GM21576 (cell line): ENCODE data around the gene TAP2.
"Not testable (repeated sequence)": the region's sequence is repeated elsewhere in the genome, so short reads cannot be mapped to it uniquely, and the experiment has no call there.

Source experiments
- ATAC-seq: cut with Tn5 transposase; IDR thresholded peaks from one replicate; pipeline ENCODE4 v1.9.1; 2021; ENCODE audit warnings: mild to moderate bottlenecking, moderate library complexity; ENCODE audit not compliant: unreplicated experiment

Gene TAP2

DNA sequence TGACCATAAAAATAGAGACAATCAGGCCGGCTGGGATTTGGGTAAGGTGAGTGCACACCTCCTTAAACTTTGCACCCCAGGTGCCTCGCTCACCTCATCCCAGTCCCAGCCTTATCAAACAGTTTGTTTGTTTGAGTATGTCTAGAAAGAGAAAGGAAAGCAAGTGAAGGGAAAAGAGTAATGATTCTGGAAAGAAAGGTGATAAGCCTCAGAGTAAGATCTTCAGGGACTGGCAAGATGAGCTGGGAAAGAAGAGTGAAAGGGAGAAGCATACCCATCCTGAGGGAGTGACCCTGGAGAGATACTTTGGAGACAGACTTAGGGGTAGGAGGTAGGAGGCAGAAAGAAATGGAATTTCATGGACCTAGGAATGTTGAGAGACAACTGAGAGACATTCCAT is 1.7 kb downstream of the TAP2 start:
- no peak for ATAC-seq

DNA sequence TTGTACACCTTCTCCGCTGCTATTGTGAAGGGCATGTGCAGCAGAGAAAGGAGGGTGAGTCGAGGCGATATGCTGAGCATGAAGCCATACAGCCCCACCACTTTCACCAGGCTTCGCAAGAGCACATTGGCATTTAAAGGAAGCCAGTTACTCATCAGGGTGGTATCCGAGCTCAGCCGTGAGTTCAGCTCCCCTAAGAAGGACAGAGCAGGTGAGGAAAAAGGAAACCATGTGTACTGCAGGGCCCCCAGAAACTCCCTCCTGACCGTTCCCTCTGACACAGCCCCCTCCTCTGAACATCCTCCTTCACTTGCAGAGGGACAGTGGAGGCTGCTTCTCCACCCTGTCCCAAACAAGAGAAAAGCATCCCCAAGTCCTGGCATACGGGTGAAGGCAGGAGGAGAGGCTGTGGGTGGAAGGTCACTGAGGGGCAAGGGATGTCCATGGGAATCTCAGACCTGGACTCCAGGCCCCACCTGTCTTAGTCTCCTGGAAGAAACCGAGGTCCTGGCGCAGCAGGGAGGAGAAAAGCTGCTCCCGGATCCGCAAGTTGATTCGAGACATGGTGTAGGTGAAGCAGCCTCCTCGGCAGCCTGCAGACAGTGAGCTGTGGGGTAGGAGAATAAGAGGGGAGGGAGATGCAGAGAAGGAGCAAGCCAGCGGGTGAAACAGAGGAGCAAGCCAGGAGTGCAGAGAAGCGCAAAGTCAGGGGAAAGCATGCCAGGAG is 3.2 kb downstream of the TAP2 start:
- ATAC-seq = no peak

DNA sequence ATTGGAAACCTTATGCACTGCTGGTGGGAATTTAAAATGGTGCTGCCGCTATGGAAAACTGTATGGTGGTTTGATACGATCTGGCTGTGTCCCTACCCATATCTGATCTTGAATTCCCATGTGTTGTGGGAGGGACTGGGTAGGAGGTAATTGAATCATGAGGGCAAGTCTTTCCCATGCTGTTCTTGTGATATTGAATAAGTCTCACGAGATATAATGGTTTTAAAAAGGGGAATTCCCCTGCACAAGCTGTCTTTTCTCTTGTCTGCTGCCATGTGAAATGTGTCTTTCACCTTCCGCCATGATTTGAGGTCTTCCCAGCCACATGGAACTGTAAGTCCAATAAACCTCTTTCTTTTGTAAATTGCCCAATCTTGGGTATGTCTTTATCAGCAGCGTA is 4.9 kb downstream of the TAP2 start:
- no peak for ATAC-seq

DNA sequence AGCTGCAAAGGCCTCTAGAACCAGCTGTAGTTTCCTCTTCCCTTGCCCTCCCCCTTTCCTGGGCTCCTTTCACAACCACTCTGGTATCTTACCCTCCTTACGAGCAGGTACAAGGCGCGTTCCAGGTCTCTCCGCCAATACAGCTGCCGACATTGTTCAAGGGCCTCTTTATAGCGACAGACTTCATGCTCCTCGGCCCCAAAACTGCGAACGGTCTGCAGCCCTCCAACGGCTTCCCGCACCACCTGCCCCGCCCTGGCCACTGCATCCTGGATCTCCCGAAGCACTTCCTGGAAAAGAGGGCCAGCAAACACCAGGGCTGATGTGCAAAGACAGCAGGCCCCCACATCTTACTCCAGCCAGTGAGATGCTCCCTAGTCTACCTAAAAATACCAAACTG is 6.0 kb downstream of the TAP2 start:
- ATAC-seq = no peak

DNA sequence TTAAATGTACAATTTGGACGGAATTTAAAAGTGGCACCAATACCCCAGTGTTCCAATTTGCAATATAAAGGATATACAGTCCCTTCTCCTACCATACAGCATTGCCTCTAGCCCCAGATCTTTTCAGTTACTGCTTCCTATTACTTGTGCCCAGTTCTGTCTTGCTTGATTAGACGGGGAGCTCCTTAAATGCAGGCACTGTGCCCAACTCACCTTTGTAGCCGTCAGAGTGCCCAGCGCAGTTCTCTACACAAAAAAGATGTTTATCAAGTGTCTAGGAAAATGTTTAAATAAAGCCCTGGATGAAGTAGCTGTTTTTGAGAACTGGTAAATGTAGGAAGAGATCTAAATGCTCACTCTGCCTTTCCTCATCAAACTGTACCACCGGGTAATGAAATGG is 7.6 kb downstream of the TAP2 start:
- ATAC-seq = no peak

DNA sequence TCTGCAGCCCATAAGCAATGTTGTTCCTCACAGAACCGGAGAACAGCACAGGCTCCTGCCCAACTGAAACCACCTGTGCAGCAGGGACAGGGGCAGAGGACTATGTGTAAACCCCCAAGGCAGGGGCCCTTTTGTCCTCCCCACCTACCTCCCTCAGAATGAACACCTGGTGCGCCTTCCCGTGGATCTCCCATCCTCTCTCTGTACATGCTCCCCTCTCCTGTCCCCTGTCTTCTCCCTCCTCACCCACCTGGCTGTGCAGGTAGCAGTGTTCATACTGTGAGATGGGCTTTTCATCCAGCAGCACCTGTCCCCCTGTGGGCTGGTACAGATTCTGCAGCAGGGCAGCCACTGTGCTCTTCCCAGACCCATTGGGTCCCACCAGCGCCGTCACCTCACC is 8.5 kb downstream of the TAP2 start:
- no peak for ATAC-seq

DNA sequence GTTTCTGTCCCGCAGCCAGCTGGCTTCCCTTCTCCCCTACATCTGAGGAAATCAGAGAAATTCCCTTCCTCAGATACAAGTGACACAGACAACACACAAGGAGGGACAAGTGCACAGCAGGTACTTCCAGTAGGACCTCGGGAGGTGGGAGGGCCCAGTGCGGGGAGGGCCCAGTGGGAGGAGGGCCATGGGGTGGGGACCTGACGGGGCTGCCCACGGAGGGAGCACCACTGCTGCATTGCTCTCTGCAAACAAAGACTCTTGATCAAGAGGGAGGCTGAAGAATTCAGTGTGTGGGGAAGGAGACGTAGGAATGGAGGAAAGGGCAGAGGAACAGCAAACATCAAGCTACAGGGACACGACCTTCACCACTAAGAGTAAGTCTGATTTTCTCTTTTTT is 9.0 kb downstream of the TAP2 start:
- ATAC-seq = no peak

DNA sequence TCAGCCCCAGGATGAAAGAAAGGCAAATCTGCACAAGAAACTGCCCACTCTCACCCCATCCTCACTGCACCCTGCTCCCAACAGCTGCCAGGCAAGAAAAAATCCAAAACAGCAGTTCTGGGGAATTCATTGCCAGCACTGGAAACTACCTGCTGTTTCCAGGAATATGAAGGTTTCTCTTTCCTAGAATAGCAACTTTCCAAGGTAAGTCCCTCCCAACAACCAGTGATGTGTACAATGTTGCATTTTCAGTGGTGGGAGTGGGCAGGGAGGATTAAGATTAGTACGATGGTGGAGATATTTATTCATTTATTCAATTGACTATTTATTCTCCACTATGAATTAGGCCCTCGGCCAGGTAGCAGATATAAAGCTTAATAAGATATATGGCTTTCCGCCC is 11.5 kb downstream of the TAP2 start:
- ATAC-seq = no peak

DNA sequence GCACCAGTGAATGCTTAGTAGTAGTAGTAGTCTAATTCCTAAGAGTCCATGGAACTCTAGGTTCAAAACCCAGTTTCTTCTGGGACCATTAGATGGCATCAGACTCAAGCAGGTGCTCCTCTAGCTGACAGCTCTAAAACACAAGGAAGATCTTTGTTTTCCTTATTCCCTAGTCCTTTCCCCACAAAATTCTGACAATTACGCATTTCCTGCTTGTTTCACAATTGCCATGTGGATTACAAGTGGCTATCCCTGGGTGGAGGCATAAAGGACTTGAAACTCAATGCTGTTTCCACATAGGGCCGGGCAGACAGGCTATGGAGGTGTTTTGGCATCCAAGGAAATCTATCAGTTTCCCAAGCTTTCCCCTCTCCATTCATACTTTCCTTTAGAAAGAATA is 12.6 kb downstream of the TAP2 start:
- ATAC-seq = no peak

DNA sequence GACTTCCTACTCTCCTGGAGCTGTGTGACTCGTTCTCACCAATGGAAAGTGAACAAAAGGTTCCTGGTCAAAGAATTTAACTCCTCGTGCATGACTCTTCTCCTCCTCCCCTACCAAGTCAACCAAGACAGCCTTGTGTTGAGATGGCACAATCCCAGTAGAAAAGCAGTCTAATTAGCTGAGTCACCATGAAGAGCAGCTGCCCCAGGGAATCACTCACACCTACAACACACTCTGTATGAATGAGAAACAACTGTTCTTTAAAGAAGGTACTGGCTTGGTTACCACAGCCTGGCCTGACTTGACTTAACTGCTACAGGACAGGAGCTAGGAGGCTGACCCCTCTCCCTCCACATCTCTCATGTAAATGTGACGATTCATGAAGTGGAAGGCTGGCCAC is 18.8 kb downstream of the TAP2 start:
- no peak for ATAC-seq

DNA sequence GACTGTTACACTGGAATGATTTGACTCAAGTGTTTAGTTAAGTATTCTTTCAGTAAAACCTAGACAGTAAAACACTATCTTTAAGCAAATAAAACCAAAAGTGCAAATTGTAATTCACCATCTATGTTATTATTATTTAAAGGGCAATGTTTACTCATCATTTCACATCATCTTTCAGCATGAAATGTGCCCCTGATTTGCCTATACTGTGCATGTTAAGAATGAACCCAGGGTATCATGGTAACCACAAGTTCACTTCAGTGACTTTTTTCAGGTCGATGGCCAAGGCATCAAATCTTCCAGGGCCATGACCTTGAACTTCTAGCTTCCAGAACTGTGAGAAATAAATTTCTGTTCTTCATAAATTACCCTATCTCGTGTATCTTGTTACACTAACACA is 19.7 kb downstream of the TAP2 start:
- ATAC-seq = no peak

DNA sequence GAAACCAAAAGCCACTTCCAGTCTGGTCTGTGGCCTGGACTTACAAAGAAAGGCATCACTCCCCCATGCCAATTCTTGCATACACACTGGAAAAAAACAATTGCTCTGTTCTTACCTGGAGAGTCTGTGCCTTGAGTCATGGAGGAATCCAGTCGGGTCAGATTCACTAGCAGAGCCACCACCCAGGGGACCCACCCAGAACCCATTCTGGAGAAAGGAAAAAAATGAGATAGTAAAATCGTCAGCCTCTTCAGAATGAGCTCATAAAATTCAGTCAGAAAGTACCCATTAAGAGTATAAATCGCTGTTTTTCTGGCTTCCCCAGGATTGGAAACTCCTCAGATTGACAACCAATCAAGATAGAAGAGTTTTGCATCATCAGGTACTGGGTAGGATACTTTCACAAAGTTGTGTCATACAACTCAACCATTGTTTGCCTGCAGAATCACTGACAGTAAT is 21.8 kb downstream of the TAP2 start, which contains the start of gene HLA-DOB:
TSS of gene HLA-DOB (minus strand) at position 257 of the 459 bp plus-strand sequence. CDS start at position 206, 51 bp downstream.
- no peak for ATAC-seq

DNA sequence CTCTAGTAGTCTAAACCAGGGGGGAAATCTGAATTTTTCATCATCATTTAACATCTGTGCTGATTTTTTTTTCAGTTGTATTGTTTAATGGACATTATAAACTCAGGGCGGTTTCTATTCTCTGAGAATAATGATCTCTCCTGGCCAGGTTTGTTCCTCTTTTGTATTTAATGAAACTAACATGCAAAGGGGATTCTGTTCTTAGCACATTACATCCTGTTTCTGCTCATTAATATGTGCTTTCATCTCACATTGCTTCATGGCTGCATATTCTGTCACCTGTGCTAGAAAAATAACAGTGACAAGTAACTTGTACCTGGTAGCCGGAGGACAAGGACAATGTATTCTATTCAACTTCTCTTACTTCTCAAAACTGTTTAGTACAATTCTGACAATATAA is 22.5 kb downstream of the TAP2 start:
- no peak for ATAC-seq

DNA sequence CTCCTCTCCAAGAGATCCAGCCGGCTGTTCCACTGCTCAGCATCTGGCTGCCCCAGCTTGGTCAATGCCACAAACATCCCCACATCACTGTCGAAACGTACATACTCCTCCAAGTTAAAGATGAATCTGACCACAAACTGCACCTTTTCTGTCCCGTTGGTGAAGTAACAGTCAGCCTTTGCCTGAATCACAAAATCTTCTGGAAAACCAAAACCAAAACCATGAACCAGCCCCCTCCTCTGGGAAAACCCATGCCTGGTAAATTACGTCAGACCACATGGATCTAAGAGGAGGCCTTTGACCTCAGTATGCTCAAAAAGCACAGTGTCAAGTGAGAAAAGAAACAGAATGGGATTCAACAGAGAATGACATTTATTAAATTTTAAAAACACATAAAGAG is 23.4 kb downstream of the TAP2 start:
- ATAC-seq = no peak

DNA sequence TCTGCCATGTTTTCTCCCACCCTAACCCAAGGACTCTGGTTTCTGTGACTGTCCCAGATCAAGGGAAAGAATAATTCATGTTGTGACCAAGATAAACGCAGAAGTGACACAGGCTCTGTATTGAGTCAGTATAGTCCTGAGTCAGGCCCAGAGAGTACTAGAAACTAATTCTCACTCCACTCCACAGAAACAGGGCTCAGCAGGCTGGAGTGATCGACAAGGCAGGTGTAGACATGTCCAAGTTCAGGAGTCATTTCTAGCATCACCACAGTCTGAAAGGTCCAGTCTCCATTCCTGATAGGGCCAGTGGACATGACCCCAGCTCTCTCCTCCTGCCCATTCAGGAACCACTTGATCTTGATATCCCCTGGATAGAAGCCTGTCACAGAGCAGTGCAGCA is 24.4 kb downstream of the TAP2 start:
- ATAC-seq = no peak

DNA sequence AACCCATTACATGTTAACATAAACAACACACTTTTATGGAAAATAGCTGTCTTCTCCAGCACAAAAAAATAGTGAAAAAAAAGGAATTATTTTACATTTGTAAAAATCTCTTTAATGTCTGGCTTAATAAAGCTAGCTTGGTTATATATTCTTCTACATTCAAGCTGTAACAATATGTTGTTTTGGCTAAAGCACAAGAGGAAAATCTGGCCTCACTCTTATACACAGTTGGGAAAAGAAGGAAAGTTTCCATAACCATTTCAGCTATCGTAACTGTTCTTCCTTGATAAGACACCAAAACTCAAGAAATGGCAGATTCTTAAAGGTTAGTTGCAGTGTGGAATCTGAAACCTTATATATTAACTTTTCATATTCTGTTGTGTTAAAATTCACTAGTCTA is 29.4 kb downstream of the TAP2 start:
- ATAC-seq = no peak

DNA sequence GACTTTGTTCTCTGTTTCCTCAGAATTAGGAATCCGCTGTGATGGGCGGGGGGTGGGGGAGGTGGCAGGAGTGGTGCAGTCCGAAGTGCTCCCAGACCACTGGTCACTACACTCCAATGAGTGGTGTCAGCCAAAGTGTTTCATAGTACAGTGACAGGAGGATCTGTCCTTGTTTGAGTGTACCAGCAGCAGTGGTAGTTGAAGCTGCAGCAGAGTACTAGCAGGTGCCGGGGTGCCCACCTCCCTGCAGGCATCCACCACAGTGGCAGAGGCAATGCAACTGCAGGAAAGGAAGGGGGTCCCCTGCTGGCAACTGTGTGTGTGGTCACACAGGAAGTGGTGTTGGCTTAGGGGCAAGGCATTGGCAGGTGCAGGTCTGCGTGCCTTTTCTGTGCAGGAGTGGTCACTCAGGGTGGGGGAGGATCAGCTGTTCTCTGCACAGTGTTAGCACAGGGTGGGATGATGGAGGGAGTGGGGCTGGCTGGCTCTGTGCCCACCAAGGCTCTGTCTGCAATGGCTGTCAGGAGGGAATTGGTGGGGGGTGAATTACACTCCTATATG is 31.4 kb downstream of the TAP2 start:
- no peak for ATAC-seq

DNA sequence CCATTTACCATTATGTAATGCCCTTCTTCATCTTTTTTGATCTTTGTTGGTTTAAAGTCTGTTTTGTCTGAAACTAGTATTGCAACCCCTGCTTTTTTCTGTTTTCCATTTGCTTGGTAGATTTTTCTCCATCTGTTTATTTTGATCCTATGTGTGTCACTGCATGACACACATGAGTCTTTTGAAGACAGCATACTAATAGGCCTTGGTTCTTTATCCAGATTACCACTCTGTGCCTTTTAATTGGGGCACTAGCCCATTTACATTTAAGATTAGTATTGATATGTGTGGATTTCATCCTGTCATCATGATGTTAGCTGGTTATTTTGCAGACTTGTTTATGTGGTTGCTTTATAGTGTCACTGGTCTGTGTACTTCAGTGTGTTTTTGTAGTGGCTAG is 33.1 kb downstream of the TAP2 start:
- ATAC-seq = not testable (repeated sequence)

DNA sequence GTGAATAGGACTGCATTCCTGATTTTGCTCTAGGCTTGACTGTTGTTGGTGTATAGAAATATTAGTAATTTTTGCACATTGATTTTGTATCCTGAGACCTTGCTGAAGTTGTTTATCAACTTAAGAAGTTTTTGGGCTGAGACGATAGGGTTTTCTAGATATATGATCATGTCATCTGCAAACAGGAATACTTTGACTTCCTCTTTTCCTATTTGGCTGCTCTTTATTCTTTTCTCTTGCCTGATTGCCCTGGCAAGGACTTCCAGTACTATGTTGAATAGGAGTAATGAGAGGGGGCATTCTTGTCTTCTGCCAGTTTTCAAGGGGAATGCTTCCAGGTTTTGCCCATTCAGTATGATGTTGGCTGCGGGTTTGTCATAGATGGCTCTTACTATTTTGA is 35.1 kb downstream of the TAP2 start:
- ATAC-seq = no peak

DNA sequence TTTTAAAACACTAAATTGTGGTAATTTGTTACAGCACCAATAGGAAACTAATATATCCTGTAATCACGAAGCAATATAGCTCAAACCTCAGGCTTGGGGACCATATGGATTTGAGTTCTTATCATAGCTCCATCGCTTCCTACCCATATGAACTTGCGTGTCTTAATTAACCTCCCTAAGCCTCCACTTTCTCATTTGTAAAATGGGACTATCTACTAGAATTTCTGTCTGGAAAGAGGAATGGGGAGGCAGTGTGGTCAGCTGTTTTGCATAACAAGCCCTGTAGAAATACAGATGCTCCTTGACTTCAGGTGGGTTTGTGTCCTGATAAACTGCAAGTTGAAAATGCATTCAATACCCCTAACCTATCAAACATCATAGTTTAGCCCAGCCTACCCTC is 38.8 kb downstream of the TAP2 start:
- no peak for ATAC-seq

DNA sequence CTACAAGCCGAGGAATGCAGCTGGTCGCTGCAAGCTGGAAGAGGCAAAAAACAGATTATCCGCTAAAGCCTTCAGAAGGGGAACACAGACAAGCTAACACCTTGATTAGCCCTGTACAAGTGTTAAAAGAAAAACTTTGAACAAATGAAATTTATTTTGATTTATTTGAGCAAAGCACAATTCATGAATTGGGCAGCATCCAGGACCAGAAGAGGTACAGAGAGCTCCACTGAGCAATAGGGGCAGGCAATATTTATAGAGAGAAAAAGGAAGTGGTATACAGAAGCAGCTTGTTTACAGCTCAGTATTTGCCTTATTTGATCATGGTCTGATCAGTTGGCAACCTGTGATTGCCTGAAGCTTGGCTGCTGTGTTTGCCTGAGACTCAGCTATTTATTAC is 39.4 kb downstream of the TAP2 start:
- ATAC-seq = no peak

DNA sequence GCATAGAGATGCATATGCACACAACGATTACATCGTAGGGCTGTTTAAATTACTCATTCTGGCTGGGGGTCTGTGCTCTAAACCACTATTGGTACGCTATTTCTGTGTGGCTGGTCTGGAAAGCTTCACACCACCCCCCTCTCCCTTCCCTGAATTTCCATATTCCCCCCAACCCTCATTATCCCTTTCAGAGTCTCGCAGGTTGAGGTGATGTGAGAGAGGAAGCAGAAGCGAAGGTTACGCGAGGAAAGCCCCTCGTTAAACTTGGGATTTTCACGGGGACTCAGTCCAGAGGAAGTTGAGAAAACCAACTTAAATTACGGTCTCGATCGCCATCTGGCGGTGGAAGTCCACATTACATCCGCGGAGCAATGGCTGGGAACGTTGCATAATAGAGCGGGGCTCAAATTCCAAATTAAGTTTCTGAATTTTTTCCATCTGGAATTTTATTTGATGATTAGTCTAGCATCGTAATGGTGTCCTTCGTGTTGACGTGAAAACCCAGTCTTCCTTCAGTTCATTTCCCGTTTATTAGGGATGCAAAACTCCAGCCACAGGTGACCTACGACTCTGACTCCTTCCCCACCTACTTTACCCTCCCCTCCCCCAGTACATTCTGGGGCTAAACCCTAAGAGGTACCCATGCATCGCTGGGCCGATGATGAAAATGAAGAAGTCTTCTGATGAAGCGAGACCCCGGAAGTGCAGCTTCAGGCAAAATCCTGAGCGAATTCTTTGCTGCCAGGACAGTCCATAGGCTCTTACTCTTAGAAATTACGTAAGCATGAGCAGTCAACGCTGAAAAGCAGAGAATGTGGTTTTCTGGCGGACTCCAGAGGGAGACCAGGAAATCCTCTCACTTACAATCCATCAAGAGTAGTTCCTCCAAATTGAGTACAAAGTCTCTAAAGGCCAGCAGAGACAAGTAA is 41.4 kb downstream of the TAP2 start:
- no peak for ATAC-seq
